Smooth muscle cell of the brain vasculature (primary cell): ENCODE data around the gene PLSCR4.

Experiments used
- DNase-seq: peaks from one replicate; pipeline ENCODE4 v3.0.0-alpha.2; 2012; ENCODE audit warnings: low read depth, low spot score

PLSCR4 gene

DNA sequence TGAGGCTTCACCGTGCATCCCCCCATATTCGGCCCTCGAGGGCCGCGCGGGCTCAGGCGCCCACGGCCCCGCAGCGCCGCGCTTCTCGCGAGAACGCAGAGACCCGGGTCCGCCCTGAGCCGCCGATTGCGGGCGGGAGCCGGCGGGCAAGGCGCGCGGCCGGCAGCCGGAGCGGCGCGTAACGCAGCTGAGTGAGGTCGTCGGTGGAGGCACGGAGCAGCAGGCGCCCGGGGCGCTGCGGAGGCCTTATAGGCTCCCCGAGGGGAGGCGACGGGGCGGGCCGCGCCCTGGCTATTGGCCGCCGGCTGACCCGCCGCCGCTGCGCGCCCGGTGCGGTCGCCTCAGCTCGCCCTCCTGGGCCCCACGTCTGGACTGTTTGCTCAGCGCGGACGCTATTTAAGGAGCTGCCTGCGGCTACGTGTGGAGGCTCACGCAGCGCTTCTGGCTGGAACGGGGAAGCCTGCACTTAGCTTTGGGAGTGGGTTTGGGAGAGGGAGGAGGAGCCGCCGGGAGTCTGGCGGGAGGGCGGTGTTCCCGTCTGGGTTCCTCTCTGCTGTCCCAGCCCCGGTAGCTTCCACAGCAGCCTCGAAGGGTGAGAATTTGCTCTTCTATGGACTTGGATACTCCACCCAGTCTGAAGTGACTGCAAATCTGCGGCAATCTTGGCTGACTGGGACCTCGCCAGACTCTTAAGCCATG, 89.8 kb downstream of the PLSCR4 start, which contains the start of gene PLOD2:
PLOD2 (minus strand) TSS at position 221 of the 699 bp plus-strand sequence; CDS start at position 26, 195 bp downstream.
- no peak for DNase-seq

DNA sequence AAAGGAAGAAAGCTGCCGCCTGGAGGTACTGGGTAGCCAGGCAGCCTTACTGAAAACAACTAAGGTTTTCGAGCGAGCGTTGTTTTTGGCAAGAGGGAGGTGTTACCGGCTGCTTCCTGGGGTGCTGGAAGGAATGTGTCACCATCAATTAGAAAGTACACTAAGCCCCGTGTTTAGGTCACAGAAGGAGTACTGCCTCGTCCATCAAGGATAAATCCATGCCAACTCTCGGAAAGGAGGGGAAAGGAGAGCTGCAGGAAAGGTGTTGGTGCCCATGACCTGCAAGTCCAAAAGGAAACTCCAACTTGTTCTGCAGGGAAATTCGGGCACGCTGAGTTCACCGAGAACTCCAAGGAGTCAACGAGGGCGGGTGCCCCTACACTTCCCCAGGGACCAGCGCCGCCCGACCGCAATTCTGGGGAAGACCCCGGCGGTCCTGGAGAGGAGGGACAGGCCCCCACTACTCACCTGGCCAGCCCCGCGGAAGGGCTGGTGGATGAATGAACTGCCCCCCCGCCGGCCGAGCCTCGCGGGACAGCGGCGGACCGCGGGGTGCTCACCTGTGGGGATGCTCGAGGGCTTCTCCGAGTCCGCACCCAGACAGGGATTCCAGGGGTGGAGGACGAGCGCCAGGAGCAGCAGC, 90.5 kb downstream of the PLSCR4 start:
- DNase-seq = peak; percentile 64

DNA sequence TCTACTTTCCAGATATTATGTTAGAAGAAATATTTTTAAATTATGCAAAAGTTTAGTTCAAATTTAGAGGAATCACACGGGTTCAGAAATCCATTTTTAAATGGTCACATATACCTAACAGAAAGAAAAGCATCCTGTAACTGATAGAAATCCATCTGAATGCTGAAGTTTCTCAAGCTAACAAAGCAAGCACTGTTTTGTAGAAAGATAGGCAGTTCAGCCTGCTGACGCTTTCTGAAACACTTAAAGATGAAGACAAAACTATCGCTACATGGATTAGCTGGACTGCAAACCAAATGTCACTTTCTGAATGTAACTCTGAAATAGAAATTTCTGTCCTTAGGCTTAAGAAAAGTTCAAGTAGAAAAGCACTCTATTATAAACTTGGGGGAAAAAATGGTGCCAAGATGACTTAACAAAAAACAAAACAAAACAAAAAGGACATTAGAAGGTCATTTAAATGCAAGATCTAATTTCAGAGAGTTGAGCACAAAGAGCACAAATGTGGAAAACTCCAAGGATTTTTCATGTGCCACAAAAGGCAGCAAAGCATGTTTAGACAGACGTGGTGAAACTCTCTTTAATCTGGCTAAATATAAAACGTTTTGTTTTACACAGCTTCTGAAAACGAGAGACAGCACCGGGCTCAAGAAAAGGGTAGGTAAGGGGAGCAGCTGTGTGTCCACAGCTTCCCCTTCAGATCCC, 91.1 kb downstream of the PLSCR4 start:
- no peak for DNase-seq

DNA sequence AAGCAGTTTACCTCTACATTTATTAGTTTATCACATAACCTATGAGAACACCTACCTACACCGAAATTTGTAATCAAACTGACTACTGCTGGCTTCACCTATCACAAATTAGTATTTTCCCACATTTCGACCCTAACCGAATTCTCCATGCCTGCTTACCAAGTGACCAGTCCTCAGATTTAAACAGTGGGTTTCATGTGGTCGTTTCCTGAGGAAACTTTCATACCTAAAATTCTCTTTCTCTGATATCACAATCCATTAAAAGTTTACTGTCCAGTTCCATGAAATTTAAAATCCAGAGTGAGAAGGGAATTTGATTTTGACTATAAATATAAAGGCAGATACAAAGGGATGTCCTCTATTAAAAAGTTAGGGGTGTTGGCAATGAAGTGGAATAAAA, 91.9 kb downstream of the PLSCR4 start:
- DNase-seq = no peak

DNA sequence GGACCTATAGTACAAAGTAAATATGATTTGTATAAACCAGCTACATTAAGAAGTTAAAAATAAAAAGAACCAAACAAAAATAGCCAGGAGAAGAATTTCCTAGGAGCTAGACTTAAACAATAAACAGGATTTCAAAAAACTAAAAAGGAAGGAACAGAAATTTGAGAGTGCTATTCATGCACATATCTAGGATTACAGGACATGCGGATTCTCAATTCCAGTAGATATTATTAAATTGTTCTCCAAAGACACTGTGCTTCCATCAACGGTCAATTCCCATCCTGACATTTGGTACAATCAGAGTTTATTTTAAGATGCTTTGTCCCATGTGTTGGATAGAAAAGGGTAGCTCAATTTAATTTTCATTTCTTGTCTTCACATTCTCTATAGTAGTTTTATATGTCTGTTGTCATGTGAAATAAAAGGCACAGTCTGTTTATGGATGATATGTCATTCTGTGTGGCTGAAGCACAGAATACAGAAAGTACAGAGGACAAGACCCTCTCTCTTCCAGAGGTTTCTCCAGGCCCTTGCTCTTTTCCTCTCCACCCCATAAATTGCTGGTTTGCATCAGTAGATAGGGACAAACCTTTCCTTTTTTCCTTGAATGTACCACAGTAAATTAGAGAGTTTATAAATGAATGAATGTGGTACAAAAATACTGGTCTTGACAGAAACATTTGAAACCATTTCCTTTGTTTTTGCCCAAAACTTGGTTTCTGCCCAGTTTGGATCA, 93.4 kb downstream of the PLSCR4 start:
- no peak for DNase-seq

DNA sequence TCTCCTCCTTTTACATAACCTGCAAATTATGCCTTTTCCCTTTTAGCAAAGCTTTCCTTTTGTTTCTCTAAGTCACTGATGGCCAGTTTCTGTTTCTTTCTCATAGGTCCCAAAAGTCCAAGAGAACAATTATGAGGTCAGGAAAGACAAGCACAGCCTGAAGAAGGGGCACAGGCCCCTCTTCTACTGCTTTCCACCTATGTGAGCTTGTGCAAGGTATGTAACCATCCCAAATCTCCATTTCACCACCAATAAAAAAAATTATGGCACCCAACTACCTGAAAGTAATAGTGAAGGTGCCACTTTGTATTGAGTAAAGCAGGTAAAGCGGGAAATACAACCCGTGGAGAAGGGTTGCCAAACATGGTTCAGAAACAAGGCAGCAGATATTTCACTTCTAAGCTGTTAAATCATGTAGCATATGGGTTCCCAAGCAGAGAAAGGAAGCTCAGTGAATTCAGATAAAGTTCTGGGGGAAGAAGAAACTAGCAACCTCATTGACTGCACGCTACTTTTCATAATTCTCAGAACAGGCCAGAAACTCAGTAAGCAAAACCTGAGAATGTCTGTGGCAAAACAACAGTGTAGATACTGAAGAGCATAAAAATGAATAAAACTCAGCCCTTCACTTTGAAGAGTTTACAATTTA, 94.1 kb downstream of the PLSCR4 start:
- no peak for DNase-seq

DNA sequence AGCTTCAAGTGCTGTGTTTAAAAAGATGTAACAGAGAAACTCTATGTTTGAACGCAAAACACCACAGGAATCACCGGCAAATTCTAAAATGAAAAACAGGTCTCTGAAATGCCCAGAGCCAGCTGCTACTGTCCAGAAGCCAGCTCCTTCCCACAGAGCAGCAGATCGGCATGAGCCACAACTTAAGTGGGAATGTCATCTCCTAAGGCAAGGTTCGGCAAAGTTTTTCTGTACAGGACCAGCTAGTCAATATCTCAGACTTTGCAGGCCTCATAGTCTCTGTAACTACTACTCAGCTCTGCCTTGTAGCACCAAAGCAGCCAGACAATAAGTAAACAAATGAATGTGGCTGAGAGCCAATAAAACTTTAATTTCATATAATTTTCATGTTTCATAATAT, 94.8 kb downstream of the PLSCR4 start:
- DNase-seq = no peak

DNA sequence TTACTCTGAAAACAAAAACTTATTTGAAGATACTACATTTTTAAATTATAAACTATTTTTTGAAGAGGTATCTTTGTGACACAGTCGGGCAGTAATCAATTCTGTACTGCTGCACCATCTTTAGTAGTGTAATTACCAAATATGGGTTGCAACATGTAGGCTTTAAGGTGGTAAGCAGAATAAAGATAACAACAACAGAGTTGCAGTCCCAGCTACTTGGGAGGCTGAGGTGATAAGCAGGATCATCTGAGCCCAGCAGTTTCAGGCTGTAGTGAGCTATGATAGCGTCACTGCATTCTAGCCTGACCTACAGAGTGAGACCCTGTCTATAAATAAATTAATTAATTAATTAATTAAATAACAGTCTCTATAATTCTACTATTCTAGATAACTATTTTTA, 95.9 kb downstream of the PLSCR4 start:
- no peak for DNase-seq

DNA sequence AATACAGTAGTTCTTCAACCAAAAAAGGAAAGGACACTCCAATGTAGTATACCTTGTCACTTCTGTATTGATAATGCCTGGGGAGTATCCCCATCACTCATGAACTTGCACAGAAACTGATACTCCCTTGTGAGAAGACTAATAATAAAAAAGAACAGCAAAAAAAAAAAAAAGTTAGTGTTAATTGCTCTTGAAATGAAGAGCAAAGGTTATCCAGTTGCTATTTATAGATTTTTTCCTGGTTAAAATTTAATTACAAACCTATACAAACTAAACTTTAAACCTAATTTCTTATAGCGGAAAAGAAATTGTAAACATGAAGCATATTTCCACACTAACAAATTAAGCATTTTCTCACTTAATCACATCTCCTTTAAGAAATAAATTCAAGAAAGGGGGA, 96.6 kb downstream of the PLSCR4 start:
- no peak for DNase-seq

DNA sequence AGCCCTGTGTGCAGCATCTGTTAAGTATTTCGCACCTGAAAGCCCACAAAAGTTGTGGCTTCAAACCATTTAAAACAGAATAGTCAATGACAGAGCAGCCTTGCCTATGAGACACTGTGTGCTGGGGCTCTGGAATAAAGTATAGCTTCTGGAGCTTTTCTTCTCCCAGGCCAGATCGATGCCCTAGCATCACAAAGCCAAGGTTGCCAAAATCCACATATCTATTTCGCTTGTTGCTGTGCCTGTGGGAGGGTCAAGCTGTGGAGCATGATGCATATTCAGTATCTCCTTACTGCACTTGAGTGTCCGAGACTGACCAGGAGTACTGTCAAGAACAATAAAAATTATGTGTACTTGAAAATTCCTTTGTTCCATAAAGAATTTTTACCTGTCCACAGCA, 97.5 kb downstream of the PLSCR4 start:
- DNase-seq = no peak

DNA sequence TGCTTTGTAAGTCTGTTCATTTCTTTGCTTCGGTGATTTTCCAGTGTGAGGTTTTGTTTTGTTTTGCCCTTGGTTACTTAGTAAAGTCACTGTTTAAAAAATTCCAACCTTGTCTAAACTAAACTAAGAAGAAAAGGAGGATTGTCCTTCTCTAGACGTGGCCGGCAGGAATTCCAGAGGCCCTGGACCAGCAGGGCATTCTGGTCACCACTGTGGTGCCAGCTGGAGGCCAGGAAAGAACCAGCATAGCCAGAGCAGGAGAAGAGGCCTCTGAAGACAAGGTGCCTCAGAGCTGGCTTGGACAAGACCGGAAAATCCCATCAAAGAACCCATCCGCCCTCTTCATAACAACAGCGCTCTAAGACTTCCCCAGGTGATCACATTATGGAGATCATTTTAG, 98.1 kb downstream of the PLSCR4 start:
- no peak for DNase-seq

DNA sequence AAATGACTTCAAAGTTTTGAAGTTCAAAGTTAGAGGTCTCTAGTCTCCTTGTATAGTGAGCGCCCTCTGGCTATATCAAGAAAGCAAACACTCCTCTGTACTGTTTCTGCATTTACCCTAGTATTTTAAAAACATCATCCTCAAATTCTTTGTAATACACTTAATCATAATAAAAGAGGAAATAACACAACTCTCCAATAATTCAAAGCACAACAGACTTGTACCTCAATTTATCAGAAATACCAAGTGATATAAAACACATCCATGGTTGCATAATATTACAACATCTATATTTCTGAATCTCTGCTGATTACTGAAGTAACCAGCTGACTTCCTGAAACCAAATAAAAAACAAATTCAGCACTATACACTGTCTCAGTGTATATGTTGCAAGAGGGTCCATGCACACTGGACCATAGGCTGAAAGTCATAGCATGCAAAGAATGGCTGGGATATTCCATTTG, 102.4 kb downstream of the PLSCR4 start:
- DNase-seq = no peak

DNA sequence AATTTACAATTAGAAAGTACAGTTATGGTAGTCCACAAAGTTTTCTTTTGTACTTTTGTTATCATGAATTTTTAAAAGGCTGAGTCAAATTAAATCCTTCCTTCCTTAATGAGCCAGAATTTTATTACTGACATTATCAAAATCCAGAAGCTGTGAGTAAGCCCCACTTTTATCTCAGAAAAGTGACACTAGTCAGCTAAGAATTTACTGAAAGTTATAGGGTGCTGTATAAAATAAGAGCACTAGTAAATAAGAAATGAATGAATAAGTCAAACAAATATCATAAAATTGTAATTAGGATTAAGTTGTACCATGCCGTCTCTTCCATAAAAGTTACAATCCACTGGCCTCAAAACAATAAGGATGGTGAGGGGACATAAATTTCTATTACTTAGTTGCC, 105.3 kb downstream of the PLSCR4 start:
- DNase-seq = no peak

DNA sequence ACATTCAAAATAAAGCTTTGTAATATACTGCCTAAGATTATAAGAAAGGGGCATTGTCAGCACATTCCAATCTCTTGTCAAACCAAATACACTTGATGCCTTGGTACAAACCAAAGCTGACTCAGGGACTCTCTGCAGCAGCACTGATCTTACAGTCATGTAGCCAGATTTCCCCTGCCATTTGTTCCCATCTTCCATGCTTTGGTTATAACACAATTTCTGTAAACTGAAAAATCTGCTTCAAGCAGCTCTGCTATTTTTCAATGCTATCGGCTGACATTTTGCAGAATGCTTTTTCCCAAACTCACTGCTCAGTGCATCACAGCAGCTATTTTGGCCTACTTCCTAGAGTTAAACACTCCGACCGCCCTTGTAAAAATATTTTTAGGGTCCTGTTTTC, 108.1 kb downstream of the PLSCR4 start:
- no peak for DNase-seq
